Mucosa of stomach (tissue), 1 donor: ENCODE results near the gene LMX1B.

Experiments used
- H3K27me3 ChIP-seq: one replicate; pipeline ENCODE4 v1.7.0; 2013; ENCODE audit warnings: mild to moderate bottlenecking, low read length; ENCODE audit not compliant: control insufficient read depth, insufficient read depth
- H3K36me3 ChIP-seq: one replicate; pipeline ENCODE4 v1.7.0; 2013; ENCODE audit warnings: low read length; ENCODE audit not compliant: control insufficient read depth, insufficient read depth
- H3K4me1 ChIP-seq: one replicate; pipeline ENCODE4 v1.7.0; 2013; ENCODE audit warnings: mild to moderate bottlenecking, low read length; ENCODE audit not compliant: control insufficient read depth, insufficient read depth
- H3K4me3 ChIP-seq: one replicate; pipeline ENCODE4 v1.7.0; 2013; ENCODE audit warnings: low read length
- H3K9ac ChIP-seq: one replicate; pipeline ENCODE4 v1.7.0; 2013; ENCODE audit warnings: mild to moderate bottlenecking, low read length, moderate library complexity
- H3K9me3 ChIP-seq: one replicate; pipeline ENCODE4 v1.7.0; 2013; ENCODE audit warnings: mild to moderate bottlenecking, low read length, moderate library complexity; ENCODE audit not compliant: control insufficient read depth
- donor health status: Pancreatic carcinoma.

LMX1B gene

DNA sequence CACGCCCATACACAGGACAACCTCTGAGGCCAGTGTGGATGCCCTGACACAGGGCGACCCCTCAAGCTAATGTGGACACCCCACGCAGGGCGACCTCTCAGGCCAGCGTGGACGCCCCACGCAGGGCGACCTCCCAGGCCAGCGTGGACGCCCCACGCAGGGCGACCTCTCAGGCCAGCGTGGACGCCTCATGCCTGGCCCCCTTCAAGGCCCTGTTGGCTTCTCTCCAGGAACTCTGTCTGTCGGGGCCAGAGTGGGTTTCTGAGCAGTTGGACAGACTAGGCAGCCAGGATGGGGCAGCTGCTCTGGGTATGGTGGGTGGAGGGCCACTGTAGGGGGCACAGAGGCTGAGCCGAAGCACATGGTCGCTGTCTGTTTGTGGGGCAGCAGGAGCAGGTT lies 47.4 kb downstream of the LMX1B start:
- no peak overlapping the region for H3K9ac ChIP-seq
- H3K36me3 ChIP-seq = no peaks in the 10 kb centered on the region
- no peak overlapping the region for H3K4me3 ChIP-seq
- H3K27me3 ChIP-seq = peaks cover 57% of the 10 kb centered on the region
- H3K9me3 ChIP-seq = no peaks in the 10 kb centered on the region
- H3K4me1 ChIP-seq = peaks cover 25% of the 10 kb centered on the region

DNA sequence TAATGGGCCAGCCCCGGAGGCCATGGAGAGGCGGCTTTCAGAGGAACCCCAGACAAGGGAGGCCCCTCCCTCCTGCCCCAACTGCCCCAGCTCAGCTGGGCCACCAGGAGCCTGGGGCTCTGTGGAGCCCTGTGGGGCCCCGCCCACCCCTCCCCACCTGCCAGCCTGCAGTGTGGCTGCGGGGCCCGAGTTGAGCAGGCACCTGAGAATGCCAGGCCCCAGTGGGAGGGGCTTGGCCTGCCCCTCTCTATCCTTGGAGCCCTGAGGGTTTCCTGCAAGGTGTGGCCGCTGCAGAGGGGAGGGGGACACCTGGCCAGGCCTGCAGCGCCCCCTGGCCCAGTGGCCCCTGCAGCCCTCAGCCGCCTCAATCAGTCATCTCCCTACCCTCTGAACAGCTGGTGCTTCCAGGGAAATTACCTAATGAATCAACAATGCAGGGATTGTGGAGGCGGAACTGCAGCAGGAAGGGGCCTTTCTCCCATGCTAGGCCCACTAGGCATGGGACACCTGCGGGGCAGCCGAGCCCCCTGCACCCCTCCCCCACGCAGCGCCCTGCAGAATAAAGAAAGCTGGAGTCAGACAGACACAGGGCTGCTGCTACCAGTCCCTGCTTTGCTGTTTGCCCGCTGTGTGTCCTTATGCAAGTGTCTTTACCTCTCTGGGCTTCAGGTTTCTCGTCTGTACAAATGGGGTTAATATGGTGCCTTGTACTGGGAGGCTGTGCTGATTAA lies 48.0 kb downstream of the LMX1B start:
- peaks cover 58% of the 10 kb centered on the region for H3K27me3 ChIP-seq
- H3K36me3 ChIP-seq = no peaks in the 10 kb centered on the region
- no peak overlapping the region for H3K4me3 ChIP-seq
- no peaks in the 10 kb centered on the region for H3K9me3 ChIP-seq
- no peak overlapping the region for H3K9ac ChIP-seq
- H3K4me1 ChIP-seq = peaks cover 25% of the 10 kb centered on the region

GRCh38 chr9:126663661-126664072 lies 49.9 kb downstream of the LMX1B start:
- H3K4me3 ChIP-seq = no peak overlapping the region
- H3K4me1 ChIP-seq = peaks cover 25% of the 10 kb centered on the region
- no peaks in the 10 kb centered on the region for H3K36me3 ChIP-seq
- H3K9me3 ChIP-seq = no peaks in the 10 kb centered on the region
- peaks cover 54% of the 10 kb centered on the region for H3K27me3 ChIP-seq
- no peak overlapping the region for H3K9ac ChIP-seq

DNA sequence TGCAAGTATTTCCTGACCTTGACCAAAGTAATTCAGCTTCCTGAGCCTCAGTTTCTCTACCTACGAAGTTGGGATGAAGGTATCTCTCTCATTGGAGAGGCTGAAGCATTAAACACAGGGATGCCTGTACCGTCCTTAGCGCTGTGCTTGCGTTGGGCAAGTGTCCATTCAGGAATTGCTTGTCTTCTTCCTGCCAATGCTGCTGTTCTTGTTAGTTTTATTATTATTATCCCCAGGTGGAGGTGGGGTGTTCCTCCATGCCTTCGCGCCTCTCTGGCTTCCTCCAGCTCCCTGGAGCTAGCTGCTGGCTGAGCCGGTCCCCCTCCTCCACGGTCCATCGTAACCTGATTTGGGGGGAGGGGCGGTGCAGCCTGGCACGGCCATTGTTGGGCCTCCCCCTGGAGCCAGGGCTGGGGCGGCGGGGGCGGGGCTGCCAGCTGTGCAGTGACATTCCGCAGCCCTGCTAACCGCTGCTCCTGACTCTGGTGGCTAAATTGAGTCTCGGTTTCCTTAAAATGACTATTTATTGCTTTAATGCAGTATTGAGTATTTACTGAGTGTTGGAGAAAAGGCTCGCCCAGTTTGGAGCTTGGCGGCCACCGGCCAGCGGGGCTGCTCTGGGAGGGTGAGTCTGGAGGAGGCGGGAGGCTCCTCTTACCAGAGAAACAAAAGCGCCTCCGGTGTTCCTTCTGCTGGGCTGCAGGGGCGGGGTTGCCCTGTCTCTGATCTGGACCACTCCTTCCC lies 51.3 kb downstream of the LMX1B start:
- Histone ChIP-seq H3K36me3 (no peaks in the 10 kb centered on the region), H3K27me3 (peaks cover 47% of the 10 kb centered on the region), H3K4me1 (peaks cover 25% of the 10 kb centered on the region), H3K9me3 (no peaks in the 10 kb centered on the region), H3K9ac (no peak overlapping the region), H3K4me3 (no peak overlapping the region)

- Histone ChIP-seq H3K4me3 (no peak overlapping the region), H3K4me1 (peaks cover 25% of the 10 kb centered on the region), H3K36me3 (no peaks in the 10 kb centered on the region), H3K9me3 (no peaks in the 10 kb centered on the region), H3K27me3 (peaks cover 46% of the 10 kb centered on the region), H3K9ac (no peak overlapping the region)
Measured at GRCh38 chr9:126665644-126666035, 51.9 kb downstream of the LMX1B start.

DNA sequence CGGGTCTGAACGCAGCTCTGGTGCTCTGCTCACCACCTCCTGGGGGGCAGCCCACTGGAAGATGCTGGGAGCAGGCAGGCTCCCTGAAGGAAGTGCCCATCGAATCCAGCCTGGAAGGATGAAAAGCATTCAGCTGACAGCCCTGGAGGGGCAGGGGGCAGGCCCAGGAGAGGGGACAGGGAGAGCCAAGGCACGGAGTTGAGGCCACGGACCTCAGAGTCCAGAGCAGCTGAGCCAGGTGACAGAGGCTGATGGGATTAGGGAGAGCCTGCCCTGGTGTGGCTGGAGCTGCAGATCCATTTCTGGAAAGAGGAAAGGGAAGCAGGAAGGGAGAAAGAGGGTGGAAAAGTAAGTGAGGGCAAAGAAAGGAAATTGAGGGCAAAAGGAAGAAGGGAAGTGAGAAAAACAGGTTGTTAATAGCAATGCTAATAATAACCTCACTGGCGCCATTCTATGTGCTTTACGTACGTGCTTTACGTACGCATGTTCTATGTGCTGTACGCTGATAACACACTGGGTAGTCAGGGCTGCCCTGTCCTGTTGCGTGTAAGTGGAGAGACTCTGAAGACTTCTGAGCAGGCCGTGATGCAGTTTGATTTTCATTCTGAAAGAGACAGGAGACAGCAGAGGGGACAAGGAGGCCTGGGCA lies 52.6 kb downstream of the LMX1B start:
- Histone ChIP-seq H3K27me3 (peaks cover 52% of the 10 kb centered on the region), H3K9me3 (no peaks in the 10 kb centered on the region), H3K4me3 (no peak overlapping the region), H3K4me1 (peaks cover 26% of the 10 kb centered on the region), H3K9ac (no peak overlapping the region), H3K36me3 (no peaks in the 10 kb centered on the region)

- H3K4me1 ChIP-seq = peaks cover 19% of the 10 kb centered on the region
- H3K4me3 ChIP-seq = no peak overlapping the region
- no peaks in the 10 kb centered on the region for H3K9me3 ChIP-seq
- H3K36me3 ChIP-seq = no peaks in the 10 kb centered on the region
- peaks cover 64% of the 10 kb centered on the region for H3K27me3 ChIP-seq
- no peak overlapping the region for H3K9ac ChIP-seq
Measured at GRCh38 chr9:126667190-126668055, 53.7 kb downstream of the LMX1B start.

- H3K27me3 ChIP-seq = peaks cover 70% of the 10 kb centered on the region
- no peak overlapping the region for H3K9ac ChIP-seq
- no peaks in the 10 kb centered on the region for H3K36me3 ChIP-seq
- no peaks in the 10 kb centered on the region for H3K9me3 ChIP-seq
- no peak overlapping the region for H3K4me3 ChIP-seq
- H3K4me1 ChIP-seq = peaks cover 13% of the 10 kb centered on the region
Measured at GRCh38 chr9:126668058-126668457, 54.3 kb downstream of the LMX1B start.

DNA sequence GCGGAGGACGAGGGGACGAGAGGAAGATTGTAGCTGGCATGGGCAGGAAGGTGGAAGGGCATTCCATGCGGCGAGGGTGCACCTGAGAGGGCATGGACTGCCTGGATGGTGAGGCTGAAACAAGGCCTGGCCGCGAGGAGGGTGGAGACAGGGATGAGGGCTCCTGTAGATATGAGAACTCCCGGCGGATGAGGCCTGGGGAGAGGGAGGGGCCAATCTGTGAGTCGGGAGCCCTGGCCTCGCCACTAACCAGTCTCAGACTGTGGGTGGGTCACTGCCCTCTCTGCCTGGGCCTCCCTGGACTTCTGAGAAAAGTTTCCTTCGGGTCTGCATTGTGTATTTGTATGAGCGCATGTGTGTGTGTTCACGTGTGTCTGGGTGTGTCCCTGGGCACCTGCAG lies 55.4 kb downstream of the LMX1B start:
- peaks cover 74% of the 10 kb centered on the region for H3K27me3 ChIP-seq
- H3K4me3 ChIP-seq = no peak overlapping the region
- no peaks in the 10 kb centered on the region for H3K9me3 ChIP-seq
- peaks cover 9% of the 10 kb centered on the region for H3K4me1 ChIP-seq
- no peaks in the 10 kb centered on the region for H3K36me3 ChIP-seq
- H3K9ac ChIP-seq = no peak overlapping the region

- Histone ChIP-seq H3K4me3 (no peak overlapping the region), H3K27me3 (peaks cover 74% of the 10 kb centered on the region), H3K9me3 (no peaks in the 10 kb centered on the region), H3K36me3 (no peaks in the 10 kb centered on the region), H3K9ac (no peak overlapping the region), H3K4me1 (peaks cover 4% of the 10 kb centered on the region)
Measured at GRCh38 chr9:126670270-126670669, 56.5 kb downstream of the LMX1B start.

DNA sequence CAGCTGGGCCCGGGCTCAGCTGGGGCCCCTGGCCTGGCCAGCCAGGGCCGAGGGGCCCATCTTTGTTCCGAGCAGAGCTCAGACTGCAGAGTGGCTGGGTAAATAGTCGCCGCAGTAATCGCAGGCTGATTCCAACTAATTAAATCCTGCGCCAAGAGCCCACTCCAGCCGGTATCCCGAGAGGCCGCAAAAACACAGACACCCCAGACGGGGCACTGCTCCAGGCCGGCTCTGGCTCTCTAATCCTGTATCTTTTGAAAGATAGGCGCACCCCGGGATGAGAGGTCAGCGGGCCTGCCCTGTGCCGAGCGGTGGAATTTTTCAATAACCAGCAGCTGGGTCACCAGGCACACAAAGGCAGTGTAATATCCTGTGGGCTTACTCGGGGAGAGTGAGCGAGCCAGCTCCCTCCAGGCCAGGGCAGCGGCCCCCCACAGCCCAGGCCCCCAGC lies 57.7 kb downstream of the LMX1B start:
- Histone ChIP-seq H3K36me3 (no peaks in the 10 kb centered on the region), H3K27me3 (peaks cover 70% of the 10 kb centered on the region), H3K4me3 (no peak overlapping the region), H3K4me1 (peaks cover 4% of the 10 kb centered on the region), H3K9ac (no peak overlapping the region), H3K9me3 (no peaks in the 10 kb centered on the region)
